Islet of Langerhans (tissue), 1 donor: ENCODE data around the gene PRM2.

Experiments
- FAIRE-seq: peaks from one replicate; lab custom pipeline; 2011; peaks lifted over from hg19 to GRCh38; lab: Jason Lieb, UNC

Gene PRM2

DNA sequence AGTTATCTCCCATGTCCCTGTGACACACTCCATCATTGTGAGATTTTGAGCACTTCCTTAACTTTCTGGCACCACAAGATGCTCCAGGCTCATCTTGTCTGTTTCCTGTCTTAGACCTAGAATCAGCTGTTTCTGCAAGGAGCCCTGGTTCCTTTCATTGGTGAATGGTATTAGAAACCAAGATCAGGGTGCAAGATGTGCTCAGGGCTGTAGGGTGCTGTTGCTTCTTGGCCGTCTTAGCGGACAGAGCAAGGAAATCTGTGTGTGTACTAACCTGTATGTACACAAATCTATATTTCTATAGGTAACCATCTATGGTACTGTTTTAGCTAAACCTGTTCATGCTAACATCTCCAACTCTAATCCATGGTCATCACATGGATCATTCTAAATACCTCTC, 12.9 kb upstream of the PRM2 start:
- no peak for FAIRE-seq

DNA sequence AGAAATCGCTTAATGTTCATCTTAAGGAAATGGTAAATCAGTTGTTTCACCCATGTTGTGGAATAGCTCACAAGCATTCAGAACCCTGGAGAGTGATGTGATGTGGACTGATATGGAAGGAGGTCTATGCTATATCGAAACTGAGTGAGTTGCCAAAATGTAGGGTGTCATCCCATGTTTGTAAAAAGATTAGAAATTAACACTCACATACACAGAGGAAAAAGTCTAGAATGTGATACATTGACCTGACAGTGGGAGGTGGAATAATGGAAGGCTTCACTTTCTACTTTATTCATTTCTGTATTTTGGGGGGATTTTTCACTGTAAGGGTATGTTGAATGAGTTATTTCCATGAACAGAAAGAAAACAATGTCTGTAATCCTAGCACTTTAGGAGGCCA, 9.6 kb upstream of the PRM2 start:
- FAIRE-seq = no peak

DNA sequence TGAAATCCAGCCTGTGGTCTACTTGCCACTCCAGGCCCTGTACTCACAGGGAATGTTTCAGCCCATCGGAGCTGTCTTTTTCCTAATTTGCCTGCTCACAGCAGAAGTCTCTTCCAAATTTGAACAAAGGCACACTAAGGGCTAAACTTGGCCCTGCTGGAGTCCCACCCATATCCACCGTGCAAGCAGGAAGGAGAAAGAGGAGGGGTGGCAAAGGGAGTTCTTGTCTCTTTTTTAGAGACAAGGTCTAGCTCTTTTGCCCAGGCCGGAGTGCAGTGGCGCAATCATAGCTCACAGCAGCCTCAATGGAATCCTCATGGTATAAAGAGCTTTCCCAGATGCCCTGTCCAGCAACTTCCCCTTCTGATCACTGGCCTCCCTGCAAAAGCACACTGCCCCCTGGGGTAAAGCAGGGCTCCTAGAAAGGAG, 7.6 kb upstream of the PRM2 start:
- no peak for FAIRE-seq

DNA sequence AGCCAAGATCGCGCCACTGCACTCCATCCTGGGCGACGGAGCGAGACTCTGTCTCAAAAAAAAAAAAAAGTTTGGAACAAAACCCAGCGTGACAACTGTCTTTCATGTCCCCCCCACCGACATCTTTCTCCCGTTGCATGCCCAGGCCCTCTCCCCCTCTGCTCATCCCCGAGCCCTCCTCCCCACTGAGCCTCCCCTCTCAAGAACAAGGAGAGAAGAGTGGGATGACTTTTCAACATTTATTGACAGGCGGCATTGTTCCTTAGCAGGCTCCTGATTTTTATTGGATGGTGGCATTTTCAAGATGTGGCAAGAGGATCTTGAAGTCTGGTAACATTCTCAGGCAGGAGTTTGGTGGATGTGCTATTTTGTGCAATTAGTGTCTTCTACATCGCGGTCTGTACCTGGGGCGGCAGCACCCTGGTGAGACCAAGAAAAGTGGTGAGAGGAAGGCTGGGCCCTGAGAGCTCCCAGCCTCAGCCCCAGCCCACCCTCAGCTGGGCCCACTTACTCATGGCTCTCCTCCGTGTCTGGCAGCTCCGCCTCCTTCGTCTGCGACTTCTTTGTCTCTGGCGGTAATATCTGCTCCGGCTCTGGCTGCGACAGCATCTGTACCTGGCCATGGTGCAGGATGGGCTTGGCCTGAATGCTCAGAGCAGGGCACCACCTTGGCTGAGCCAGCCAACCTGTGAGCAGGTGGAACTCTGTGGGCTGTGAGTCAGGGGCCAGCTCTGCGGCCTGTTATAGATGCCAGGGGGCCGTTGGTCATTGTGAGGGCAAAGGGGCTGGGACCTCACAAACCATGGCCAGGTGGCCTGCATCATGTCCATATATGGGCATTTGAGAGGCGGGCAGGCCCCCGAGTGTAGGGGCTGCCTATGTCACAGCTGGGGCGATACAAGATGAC, 4.6 kb upstream of the PRM2 start, which contains the start of gene PRM1:
Gene PRM1, minus strand, starts transcription at position 715 of the 907 bp plus-strand sequence. Its CDS starts 92 bp downstream, at position 623.
- FAIRE-seq = no peak

DNA sequence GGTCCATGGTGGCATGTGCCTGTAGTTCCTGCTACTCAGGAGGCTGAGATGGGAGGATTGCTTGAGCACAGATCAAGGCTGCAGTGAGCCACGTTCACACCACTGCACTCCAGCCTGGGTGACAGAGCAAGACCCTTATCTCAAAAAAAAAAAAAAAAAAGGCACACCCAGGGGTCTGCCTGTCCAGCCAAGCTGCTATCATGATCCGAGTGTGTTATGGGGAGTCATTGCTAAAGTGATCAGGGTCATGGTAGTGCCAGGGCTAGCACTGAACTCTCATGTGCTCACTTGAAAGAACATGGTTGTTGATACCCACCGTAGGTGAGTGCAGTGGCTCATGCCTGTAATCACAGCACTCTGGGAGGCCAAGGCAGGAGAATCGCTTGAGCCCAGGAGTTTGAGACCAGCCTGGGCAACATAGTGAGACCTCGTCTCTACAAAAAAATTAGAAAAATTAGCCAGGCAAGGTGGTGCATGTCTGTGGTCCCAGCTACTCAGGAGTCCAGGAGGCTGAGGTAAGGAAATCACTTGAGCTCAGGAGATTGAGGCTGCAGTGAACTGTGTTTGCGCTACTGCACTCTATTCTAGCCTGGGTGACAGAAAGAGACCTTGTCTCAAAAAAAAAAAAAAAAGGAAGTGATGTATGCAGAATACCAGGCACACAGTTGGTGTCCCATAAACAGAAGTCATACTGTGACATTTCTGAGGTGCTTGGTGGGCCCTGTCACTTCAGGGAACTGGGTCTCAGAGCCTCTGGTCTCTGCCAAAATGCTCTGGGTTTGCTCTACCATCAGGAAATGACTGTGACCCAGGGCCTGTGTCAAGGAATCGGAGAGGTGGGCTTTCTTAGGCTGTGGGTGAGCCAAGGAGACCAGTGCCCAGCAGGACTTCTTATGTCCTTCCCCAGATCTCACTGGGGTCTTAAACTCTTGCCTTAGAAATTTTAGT, 2.7 kb upstream of the PRM2 start:
- no peak for FAIRE-seq

DNA sequence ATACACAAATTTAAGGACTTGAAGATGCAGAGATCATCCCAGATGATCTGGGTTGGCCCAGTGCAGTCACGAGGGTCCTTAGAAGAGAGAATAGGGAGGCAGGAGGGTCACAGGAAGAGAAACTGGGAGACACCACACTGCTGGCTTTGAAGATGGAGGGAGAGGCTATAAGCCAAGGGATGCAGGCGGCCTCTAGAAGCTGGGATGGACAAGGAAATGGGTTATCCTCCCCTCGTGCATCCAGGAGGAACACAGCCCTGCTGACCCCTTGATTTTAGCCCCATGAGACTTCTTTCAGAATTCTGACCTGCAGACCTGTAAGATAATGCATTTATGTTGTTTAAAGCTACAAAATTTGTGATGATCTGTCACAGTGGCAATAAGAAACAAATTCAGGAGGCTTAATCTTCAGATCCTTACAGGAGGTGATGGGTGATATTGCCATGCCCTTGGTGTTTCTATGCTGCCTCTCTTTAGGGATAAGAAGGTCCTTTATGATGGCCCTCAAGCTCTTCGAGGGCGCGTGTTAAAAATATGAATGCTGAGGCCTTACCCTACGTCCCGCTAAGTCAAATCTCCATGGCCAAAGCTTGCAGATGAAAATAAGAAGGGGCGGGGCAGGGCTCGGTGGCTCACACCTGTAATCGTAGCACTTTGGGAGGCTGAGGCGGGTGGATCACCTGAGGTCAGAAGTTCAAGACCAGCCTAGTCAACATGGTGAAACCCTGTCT, 1.5 kb upstream of the PRM2 start:
- no peak for FAIRE-seq

DNA sequence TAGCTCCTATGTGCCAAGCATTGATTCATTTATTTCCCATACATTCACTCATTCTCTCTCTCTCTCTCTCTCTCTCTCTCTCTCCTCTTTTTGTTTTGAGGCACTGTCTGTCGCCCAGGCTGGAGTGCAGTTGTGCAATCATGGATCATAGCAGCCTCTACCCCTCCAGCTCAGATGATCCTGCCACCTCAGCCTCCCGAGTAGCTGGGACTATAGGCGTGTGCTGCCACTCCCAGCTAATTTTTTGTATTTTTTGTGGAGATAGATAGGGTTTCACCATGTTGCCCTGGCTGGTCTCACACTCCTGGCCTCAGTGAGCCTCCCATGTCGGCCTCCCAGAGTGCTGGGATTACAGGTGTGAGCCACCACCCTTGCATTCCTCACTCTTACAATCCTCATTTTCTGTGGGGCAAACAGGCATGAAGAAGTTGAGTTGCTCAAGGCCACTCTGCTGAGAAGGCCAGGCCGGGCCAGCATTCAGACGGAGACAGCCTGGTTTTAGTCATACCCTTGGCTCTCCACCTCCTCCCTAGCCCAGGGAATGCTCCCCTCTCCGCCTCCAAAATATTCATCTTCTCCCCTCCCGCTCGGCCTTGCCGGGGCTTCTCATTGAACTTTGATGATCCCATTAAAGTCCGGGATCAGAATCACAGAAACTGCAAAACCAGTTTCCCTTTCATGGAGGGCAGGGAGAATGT, 765 bp upstream of the PRM2 start:
- FAIRE-seq = no peak

DNA sequence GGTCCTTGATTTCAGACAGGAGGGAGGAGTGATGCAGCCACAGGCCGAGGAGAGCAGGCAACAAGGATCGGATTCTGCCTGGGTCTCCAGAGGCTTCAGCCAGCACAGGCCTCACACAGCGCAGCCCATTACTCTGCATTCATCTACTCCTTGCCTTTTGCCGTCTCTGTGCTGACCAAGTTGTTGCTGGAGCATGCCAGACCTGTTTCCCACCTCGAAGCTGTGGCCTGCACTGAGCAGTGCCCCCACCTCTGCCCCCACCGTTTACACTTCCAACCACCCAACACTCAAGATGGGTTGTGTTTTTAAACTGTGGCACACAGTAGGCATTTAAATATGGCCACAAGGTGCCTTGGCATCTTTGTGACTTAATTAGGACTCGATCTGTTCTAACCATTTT, 1.3 kb downstream of the PRM2 start:
- FAIRE-seq = no peak

DNA sequence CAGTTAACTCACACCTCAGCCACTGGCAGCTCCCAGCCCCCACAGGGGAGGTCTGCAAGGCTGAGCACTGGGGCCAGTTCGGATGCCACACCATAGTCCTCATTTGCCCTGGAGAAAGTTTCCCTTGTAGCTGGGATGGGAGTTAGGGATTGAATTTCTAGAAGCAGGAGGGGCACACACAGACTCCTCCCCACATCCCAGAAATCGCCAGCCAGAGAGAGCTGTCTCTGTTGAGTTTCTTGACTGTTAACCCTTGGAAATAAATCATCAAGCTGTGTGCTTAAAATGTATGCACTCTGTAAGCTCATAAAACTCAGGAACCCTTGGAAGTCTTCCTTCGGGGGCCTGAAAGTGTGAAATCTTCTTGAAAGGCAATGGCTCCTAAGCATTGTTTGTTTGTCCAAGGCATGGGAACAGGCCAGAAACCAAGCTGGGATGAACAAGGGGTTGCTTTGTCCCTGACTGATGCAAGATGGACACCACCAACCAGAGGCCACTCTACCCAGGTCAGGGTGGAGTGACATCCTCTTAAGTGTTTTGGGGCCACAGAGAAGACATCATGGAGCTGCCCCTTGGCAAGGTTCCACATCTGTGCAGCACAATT, 2.5 kb downstream of the PRM2 start:
- FAIRE-seq = no peak

DNA sequence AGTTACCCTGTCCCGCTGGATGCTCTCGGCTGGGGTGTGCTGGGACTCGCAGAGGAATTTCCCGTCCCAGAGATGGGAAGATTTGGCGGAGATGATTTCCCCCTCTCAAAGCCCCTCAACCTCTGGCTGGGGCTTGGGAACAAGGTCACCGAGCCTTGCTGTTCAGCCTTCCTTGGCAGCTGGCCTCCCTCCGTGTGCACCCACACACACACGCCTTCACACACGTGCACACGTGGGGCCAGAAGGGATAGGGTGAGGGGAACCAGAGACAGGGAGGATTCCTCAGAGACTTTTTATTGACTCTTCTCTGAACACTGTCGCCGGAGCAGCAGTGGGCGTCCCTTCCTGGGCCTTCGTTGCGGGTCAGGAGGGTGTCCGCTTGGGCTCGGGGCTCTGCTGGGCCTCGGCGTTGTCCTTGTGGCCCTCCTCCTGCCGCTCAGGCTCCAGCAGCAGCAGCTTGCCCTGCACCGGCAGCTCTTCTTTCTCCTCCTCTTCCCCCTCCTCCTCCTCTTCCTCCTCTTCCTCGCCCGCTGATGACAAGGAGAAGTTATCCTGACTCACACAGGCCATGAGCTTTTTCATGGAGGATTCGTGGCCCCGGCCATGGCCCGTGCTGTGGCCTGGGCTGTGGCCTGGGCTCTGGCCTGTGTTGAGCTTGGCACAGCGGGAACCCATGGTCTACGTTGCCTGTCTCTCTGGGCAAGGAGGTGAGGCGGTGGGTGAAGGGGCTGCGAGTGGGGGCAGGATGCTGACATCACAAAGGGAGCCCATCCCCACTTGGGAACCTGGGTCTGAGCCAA, 3.2 kb downstream of the PRM2 start, which contains the start of gene PRM3:
Gene PRM3, minus strand, starts transcription at position 709 of the 800 bp plus-strand sequence. Its CDS starts 34 bp downstream, at position 675.
- no peak for FAIRE-seq

DNA sequence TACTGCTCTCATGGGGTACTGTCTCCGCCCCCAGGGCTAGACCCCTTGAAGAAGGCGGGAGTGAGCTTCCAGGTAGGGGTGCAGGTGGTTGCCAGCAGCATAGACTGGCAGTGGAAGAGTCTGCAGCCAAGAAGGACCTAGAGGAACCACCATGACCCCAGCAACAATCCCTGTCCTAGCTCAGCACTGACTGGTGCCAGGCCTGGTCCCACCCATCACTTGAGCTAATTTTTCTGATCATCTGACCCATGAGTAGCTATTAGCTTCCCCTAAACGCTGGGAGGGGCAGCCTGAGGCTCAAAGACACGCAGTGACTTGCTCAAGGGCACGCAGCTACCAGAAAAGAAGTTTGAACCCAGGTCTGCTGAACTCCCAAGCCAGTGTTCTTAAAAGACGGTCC, 3.8 kb downstream of the PRM2 start:
- FAIRE-seq = no peak

DNA sequence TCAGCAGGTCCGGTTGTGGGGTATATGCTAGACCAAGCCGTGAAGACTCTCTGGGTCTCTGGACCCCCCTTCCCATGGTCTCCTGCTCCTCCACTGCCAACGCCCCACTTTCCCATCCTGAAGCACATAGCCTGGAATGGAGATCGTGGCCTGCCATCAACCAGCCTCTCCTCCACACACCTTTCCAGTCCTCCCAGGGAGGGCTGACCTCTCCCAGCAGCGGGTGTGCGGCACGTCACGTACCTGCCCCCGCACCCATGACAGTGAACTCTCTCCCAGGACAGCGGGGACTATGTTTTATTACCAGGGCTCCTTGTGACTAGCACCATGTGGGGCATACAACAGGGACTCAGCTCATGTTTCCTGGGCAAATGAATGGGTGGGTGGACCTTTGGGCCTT, 4.7 kb downstream of the PRM2 start:
- FAIRE-seq = no peak

DNA sequence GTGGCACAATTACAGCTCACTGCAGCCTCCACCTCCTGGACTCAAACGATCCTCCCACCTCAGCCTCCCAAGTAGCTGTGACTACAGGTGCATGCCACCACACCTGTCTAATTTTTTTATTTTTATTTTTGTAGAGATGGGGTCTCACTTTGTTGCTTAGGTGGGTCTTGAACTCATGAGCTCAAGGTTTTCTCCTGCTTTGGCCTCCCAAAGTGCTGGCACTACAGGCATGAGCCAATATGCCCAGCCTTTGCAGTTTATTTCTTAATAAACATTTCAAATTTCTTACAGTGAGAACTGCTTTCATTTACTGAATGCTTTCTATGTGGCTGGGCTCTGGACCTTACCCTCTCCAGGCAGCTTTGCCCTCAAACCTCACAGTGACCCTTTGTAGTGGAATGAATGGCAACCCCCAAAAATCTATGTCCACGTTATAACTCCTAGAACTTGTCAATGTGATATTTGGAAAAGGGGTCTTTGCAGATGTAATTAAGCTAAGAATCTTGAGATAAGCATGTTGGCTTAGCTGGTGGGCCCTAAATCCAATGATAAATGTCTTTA, 5.6 kb downstream of the PRM2 start:
- FAIRE-seq = no peak

DNA sequence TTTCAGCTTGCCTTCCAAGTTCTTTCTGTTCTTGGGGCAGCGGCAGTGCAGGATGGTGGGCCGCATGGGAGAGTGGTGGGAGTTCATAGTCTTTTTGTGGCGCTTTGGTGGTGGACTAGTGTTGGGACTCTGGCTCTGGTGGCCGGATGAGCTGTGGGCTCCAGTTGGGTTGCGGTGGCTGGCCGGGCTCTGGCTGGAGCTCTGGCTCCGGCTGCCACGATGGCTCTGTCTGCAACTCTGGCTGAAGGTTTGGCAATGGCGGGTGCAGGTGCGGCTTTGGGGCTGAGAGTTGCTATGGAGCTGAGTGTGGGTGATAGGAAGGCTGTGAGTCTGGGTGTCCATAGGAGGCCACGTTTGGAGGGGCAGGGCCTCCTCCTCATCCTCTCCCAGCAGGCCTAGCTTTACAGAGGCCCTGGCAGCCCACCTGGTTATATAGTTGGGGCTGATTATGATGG, 7.3 kb downstream of the PRM2 start, which contains the start of gene TNP2:
Gene TNP2, minus strand, starts transcription at position 405 of the 455 bp plus-strand sequence. Its CDS starts 63 bp downstream, at position 342.
- FAIRE-seq = no peak

DNA sequence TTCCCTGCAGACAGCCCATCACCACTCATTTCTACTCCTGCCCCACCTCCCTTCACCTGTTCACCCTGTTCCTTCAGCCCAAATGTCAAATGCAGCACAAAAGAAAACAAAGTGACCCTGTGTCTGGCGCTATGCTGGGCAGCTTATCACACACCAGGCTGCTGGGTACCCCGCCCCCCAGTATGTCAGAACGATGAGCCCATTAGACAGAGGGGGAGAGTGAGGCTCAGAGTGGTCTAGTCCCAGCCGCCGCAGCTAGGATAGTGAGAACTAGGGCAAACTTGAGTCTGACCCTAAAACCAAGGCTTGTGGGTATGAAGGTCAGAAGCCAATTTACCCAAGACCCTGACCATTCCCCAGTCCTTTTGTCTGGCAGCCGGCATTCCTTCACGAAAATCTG, 11.2 kb downstream of the PRM2 start:
- FAIRE-seq = no peak

DNA sequence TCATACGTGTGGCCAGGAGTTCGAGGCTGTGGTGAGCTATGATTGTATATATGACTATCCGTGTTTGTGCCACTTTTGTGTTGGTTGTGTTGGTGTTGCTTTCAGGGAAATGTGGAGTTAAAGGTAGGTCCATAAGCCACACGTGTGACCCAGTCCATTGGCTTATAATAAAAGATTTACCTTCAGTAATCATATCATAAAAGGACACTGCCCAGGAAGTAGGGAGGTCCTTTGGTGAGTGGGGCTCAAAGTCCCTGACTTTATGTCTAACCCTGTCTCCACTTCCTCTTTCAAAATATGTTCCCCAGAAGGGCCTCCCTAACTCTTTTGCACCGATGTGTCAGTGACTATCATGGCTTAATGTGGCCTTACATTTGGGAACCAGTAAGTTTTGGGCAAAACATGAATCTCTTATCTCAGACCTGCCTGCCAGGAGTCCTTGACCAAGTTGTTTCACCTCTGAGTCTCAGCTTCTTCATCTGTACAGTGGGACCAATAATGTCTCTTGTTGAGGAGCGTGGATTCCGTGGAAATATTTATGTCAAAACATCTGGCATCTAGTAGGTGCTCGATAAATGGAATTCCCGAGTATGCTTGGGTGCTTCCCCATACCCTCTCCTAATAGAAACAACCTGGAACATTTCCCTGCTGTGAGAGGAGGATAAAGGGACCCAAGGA, 12.0 kb downstream of the PRM2 start:
- FAIRE-seq = no peak

DNA sequence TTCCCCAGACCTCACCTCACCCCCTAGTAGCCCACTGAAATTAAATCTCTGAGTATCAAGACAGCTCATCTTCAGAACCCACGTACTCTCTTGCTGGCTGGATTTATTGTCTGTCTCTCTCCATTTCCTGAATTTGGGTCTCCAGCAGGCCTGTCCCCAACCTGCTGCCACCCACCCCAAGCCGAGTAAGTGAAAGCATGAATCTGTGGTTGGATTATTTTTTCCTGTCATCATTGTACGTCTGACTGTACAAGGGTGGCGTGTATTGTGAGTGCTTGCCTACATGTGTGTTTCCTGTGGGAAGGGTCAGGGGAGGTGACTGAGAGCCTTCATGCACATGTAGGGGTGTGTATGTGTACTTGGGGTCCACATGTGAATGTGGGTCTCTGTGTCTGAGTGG, 12.5 kb downstream of the PRM2 start:
- no peak for FAIRE-seq

DNA sequence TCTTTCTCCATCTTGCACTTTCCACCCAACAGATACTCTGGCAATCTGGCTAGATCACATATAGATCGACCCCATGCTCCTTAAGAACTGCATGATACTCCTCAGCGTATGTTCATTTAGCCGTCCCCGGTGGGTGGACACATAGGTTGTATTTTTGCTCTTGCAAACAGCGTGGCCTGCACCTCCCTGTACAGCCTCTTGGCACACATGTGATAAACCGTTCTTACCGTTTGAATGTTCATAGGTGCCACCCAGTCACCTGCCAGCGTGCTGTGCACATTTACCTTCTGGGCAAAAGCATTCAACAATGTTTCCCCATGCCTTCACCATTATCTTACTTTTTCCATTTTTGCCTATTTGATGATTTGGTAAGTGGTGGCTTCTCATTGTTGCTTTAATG, 13.4 kb downstream of the PRM2 start:
- no peak for FAIRE-seq

DNA sequence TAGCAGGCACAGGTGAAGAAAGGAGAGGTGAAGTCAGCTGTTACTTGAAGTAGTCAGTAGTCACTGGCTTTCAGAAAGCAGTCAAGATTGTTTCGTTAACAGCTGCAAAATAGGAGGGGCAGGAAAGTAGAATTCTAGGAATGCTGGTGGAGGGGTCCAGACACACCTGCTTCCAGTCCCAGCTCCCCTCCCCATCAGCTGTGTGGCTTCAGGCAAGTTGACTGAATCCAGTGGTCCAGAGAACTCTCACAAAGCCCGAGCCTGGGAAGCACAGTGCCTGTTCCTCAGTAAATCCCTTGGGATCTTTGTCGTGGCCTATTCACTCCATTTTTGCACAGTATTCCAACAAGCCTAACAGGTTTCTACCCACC, 15.7 kb downstream of the PRM2 start:
- no peak for FAIRE-seq
